Anterior cingulate cortex (tissue), 58 donors: ENCODE data around the gene SERPINE1.
A peak's percentile ranks its signal among the peaks of the same experiment; 100 is the strongest.

Source experiments
- DNase-seq, 58 donors: peaks; one replicate each; lab custom pipeline; 2025; lab: John Stamatoyannopoulos, UW

The SERPINE1 gene

DNA sequence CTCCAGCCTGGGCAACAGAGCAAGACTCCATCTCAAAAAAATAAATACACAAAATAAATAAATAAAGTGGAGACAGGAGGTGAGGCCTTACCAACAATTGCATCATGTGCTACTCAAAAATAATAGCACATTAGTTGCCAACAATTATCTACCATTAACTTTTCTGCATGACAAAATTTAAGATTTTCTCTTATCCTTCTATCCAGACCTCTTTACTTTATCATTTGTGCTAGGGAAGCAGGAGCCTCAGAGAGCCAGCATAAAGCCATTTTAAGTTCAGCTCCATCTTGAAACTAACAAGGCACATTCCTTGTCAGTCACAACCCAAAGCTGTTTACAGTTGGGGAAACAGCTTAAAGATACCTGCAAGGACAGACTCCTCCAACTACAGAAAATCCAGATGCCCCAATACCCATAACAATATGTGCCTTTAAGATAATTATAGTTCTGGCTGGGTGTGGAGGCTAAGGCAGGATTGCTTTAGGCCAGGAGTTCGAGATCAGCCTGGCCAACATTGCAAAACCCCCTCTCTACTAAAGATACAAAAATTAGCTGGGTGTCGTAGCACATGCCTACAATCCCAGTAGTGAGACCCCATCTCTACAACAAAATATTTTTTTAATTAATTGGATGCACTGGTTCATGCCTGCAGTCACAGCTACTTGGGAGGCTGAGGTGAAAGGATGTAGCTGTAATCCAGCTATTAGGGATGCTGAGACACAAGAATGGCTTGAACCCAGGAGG lies 25.2 kb downstream of the SERPINE1 start:
- no peak for DNase-seq

DNA sequence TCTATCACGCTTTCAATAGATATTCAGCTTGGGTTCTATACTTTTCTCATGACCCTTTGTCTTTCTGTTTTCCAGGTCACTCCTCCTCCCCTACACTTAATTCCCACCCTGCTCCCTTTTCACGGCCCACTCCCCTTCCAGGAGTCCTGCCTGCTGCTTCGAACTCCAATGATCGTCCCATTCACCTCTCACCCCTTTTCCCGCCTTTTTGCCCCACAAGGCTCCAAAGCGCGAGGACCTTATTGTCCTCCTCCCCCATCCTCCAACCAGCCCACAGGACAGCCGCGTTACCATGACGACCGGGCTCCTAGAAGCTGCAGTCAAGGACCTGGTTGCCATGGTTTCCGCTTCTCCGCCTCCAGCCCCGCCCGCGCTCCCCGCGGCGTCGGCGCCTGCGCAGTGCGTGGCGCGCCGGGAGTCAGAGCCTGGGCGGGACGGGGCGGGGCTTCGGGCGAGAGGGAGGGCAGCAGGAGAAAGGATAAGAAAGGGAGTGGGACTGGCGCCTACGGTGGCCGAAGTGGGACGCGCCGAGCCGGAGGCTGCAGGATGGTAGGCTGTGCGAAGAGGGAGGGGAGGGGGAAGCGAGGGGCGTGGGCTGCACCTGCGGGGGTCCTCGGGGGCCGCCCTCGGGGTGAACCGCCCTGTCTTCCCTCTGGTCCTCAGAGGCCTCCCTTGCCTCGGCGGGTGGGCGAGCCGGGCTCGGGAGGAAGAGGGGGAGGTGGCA lies 27.2 kb downstream of the SERPINE1 start, which contains the start of gene AP1S1:
Gene AP1S1 (plus strand): TSS at position 508 of the 724 bp plus-strand sequence. CDS start 39 bp downstream, at position 547.
- peak; percentile 21 to 96 (median 90) for DNase-seq

DNA sequence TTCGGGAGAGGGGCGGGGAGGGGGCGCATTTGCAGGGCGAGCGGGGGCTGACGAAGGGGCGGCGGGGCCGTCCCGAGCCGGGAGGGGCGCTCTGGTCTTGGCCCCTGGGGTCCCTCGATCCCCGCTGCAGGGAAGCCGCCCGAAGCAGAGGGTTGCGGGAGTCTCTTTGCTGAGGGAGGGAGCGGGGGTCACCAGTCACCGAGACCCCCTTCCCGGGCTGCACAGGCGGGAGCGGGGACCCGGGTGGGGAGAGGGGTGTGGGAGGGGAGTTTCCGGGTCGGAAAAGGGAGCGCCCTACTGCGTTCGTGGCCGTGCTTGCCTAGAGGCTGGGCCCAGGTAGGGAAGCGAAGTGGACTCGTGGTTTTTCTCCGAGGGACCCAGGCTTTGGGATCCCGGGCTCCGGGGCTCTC lies 27.8 kb downstream of the SERPINE1 start:
- DNase-seq = peak in 1 of 58 donors; percentile 25

DNA sequence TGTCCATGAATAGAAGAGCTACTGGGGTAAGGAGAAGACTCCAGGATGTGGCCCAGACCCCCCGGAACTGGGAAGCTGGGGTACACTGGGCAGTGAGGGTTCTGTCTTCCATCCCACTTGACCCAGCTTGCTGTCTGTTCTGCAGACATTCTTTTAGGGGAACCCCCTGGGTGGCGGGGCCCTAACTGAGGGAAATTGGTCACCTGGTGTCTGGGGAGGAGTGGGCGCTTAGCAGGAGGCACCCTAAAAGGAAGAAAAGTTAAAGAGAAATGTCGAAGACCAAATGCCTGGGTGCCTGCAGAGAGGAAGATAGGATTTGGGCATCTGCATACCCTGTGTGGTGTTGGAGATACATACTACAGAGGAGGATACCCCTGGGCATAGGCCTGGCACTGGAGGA lies 28.4 kb downstream of the SERPINE1 start:
- DNase-seq = no peak

DNA sequence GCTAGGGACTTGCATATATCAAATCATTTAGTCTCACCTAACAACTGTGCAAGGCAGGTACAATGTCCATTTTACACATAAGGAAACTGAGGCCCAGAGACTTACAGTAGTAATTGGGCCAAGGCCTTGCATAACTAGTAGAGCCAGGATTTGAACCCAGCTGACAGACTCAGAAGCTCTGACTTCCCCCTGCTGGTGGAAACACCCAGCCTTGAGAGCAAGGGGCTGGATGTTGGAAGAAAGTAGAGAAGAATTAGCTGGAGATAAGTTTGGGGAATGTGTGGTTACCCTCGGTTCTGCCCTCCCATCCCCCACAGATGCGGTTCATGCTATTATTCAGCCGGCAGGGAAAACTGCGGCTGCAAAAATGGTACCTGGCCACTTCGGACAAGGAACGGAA lies 29.4 kb downstream of the SERPINE1 start:
- no peak for DNase-seq

DNA sequence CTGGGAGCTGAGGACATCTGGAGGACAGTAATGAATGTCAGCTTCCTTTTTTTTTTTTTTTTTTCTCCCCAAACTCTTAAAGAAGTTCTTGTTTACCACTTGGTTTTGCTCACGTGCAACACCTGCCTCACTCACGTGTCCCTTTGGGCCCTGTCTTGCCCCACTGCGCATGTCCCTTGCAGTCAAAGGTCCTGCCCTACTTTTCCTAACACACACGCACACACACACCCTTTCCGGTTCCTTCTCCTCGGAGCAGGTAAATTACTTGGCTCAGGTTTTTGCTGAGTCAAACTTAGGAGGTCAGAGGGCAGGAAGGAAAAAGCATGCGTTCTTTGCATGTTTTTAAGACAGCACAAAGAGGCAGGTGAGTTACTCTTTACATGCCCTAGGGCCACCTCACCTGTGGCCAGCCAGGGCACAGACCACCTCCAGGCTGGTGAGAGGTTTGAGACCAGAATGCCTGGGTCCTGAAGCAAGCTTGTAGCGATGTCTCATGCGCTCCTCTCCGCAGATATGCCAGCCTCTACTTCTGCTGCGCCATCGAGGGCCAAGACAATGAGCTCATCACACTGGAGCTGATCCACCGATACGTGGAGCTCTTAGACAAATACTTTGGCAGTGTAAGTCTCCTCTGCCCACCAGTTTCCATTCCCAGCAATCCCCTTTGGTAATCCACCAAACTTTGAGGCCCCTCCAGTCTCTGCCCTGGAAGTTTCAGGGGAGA lies 30.1 kb downstream of the SERPINE1 start:
- DNase-seq = peak in 8 of 58 donors; percentile 22 to 62 (median 31)

DNA sequence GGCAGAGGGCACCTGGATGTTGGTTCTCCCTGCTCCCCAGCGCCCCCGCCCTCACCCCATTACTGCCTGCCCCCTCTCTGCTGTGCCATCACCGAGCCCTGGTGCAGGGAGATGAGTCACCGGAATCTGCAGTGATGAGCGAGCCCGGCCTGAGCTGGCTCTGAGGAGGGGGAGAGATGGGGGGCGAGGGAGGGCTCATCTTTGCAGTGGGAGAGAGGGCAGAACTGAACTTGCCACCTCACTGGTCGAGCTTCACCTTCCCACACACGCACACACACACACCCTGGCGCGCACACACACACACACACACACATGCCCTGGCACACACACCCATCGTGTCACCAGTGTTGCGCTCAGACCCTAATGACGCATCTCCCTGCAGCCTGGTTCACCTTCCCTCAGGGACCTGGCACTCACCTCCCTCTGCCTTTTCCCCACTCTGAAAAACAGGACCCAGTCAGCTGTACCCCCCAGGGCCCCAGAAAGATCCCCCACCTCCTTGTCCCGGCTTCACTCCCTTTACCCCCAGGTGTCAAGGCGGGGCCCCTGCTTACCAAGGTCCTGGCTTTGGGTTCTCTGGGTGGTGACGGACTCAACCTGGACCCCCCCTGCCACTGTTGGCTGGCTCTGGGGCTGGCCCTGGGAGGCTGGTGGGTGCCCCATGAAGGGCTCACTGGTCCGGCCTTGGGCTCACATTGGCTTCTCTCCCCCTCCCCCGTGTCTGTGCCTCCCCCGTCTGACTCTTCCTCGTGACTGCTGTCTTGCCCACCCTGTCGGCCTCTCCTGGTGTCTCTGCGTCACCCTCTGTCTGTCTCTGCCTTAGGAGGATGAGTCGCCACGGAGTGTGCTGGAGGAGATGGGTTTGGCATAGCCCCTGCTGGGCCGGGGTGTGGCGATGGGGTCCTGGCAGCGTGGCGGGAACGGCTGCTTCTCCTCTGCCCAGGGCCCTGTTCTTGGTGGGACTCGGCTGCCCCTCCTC lies 33.1 kb downstream of the SERPINE1 start:
- peak in 15 of 58 donors; percentile 10 to 44 (median 22) for DNase-seq

DNA sequence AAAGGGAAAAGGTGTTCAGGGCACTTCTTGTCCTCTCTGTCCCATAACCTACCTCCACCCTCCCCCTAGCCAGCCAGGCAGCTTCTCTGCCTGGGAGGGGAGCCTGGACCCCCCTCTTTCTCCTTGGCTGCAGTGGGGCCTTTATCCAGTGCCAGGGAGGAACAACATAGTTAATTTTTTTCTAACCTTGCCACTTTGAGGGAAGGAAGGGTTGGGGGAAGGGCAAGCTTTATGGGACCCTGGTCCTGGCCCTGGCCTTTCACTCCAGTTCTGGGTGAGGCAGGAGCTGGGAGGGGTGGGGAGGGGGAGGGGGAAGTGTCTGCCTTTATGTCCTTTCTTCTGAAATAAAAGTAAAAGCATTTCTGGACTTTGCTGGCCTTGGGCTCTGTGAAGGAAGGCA lies 34.0 kb downstream of the SERPINE1 start:
- no peak for DNase-seq

DNA sequence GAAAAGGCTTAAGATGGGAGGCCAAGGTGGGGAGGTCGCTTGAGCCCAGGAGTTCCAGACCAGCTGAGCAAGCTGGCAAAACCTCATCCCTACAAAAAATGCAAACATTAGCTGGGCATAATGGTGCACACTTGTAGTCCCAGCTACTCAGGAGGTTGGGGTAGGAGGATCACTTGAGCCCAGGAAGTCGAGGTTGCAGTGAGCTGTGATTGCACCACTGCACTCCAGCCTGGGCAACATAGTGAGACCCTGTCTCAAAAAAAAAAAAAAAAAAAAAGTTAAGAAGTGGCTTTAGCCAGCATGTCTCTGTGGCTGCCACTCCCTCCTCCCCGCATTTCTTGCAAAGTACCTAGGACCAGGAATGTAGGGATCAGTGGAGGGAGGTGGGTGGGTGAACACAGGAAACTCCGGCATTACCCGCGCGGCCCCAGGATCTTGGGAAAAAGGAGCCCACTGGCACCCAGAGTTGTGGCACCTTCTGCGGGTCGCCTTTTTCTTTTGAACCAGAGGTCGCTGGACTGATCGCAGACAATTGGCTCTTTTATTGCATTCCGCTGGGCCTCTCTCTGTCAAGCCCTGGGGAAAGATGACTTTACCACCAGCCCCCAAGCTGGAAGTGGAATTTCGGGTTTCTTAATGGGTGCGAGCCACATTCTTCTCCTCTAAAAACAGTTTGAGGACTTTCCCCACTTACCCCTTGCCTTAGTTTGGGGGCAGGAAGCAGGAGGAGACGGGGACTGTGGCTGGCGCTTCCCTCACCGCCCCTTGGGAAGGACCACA lies 35.0 kb downstream of the SERPINE1 start:
- DNase-seq = no peak

DNA sequence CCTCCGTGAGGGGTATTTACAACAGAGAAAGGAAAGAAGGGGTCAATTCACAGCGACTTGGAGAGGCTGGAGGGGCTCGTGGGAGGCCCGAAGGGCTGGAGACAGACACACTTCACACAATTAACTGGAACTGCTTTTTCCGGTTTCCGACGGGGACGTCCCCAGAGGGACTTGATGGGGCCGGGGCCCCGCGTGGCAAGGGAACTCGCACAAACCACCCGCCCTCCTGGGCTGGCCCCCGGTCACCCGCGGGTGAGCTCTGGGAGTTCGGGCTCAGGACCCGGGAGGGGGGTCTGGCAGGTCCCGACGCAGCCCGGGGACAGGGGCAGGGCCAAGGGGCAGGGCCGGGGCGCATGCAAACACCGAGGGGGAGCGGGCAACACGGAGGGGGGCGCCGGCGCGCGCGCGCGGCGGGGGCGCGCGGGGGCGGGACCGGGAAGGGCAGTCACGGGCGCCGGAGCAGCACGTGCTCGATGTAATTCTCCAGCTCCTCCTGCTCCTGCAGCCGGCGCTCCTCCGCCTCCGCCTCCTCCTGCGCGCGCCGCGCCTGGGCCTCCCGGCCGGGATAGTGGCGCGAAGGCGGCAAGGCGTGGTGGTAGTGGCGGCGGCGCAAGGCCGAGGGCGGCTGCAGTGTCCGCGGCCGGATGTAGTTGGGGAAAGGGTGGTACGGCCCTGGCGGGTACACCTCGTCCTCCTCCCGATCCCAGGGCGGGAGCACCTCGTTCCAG lies 35.8 kb downstream of the SERPINE1 start:
- peak in 10 of 58 donors; percentile 16 to 62 (median 32) for DNase-seq

DNA sequence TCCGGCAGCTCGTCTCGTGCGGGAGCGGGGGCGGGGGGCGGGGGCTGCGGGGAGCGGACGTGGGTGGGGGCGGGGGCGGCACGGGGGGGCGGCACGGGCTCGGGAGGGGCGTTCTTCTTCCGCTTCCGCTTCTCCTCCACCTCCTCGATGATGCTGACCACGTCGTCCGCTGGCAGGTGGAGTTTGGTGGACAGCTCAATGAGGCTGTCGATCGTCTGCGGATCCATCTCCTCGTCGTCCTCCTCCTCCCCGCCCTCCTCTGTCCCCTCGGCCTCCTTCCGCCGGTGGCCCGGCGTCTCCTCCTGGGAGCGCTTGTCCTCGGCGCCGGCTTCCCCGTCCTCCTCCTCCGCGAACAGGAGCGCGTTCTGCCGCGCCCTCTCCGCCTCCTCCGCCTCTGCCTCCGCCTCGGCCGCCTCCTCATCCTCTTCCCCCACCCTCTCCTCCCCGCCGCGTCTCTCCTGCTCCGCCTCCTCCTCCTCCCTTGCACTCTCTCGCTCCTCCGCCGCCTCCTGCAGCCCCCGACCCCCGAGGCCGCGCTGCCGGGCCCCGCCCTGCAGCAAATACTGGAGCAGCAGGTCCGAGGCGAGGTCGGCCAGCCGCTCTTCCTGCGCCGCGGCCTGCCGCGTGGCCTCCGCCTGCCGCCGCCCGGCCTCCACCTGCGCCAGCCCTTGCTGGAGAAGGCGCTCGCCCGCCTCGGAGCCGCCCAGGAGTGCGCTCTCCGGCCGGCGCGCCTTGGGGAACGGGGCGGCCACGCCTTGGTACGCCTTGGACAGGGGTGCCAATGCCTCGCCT lies 36.6 kb downstream of the SERPINE1 start:
- DNase-seq = peak in 15 of 58 donors; percentile 13 to 63 (median 31)

DNA sequence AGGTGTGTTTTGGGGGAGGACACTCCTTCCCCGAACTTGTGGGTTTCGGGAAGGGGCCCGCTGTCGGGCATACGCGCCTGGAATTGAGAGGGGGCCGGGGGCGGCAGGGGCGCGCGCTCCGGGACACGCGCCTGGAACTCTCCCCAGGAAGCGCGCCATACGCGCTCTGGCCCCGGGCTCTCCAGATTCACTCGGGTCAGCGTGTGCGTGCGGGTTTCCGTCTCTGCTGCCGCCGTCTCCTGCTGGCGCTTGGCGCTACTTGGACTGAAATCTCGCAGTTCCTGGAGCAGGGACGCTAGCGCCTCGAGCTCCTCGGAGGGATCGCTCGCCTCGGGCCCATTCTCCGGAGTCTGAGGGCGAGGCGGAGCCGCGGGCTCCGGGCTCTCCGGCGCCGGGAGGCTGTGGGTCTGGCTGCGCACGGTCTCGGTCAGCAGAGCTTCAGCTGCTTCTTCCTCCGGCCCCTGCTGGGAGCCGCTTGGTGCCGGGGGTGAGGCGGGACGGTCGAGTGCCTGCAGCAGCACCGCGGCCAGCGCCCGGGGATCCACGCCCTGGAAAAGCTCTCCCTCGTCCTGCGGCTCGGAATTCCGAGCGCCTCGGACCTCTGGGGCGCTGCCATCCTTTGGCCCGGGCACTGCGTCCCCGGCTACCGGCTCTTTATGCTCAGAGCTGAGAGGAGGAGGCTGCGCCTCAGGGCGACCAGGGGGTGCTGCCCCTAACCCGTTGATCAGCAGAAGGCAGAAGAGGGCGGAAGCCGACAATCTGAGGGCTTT lies 37.4 kb downstream of the SERPINE1 start:
- peak in 2 of 58 donors; percentile 23 to 37 for DNase-seq

DNA sequence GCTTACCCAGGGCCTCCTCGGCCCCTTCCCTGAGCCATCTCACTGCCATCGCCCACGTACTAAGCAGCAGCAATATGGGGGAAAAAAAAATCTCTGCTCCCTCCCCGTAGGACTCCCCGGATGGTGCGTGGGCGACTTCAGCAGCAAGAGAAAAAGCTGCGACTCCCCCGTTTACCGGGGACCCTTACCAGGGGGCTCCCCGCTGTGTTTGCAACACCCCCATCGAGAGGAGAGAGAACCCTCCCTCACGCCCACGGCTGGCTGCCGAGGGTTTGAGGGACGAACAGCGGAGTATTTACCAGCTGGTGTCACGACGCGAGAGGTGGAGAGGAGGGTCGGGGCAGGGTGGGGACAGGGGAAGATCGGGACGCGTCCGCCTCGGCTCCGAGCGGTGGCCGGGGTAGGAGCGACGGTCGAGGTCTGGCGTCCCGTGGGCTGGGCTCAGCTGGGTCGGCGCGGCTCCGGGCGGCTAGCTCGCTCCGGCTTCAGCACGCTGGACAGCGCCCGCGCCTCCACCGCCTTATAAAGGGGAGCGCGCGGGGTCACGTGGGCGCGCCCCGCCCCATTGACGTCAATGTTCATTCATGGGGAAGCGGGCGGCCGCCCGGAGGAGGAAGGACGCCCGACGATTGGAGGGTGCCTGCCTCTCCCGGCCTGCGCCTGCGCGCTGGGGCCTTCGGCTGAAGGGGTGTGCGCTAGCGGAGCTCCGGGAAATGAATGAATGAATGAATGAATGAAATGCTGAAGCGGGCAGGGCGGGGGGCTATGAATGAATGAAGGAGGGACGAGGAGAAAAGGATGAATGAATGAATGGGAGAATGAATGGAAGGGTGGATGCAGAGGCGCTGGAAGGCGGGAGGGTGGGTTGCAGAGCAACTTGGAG lies 38.4 kb downstream of the SERPINE1 start, which contains the start of gene VGF:
Gene VGF (minus strand): TSS at position 495 of the 883 bp plus-strand sequence. CDS start 726 bp downstream, outside the sequence.
- peak; percentile 39 to 93 (median 84) for DNase-seq

DNA sequence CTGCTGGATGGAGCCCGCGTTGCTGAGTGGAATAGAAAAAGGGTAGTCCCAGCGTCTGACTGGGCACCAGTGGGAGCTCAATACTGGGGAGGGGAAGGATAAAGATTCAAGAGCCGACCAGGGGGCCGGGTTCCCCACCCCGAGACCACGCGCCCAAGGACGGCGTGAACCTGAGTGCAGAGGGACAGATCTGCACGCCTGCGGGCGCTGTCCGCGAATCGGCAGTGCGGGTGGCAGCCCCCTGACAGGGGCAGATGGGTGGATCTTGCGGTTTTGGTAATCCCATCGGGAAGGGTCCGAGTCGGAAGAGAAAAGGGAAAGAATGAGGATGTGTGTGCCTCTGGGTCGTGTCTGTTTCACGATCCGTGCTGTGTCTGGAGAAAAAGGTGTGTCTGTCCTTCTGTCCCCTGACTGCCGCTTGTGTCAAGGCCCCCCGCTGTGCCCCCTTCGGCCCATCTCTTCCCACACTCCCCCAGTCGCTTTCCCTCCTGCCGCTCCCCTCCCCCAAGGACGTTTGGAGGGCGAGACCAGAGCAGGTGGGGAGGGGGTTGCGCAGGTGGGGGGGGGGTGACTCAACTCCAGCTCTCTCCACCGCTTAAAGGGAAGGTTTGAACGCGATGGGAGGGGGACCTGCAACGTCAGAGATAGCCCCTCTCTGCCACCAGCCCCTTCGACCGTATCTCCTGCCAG lies 39.2 kb downstream of the SERPINE1 start:
- no peak for DNase-seq

DNA sequence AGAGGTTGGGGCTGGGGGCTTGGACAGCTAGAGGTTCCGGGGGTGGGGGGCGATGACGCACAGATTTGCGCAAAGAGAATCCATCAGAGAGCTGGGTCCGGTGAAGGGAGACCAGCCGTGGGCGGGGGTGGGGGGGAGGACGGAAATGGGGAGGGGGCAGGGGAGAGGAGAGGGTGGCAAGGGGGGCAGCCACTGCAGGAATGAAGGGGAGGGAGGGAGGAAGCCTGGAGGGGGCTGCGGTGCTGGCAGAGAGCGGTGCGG lies 39.7 kb downstream of the SERPINE1 start:
- no peak for DNase-seq
